ENCODE results near the gene ATAD3A. TPM values are rescaled to one million over a fixed set of nuclear protein-coding genes. Genes with fewer than 3 reads are reported as not detected.

Gene ATAD3A
- polyA plus RNA-seq, 1 of the 3 experiments (the other 2 are of a cell fraction), result 40.2 TPM

DNA sequence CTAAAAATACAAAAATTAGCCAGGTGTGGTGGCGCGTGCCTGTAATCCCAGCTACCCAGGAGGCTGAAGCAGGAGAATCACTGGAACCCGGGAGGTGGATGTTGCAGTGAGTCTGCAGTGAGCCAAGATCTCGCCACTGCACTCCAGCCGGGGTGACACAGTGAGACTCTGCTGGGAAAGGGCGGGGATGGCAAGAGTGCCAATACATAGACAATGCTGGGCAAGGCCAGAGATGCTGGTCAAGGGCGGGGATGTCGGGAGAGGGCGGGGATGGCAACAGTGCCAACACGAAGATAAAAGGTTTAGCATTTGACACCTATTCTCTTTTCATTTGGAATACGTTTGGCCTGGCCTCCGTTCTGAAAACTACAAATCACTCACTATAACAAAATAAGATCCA, 51.7 kb downstream of the ATAD3A start:
- 93% methylated on average over 12 of the region's 12 CpGs for WGBS (ENCODE audit: low lambda C conversion rate)
- no peak overlapping the region for H3K4me3 ChIP-seq (ENCODE audit: low read depth in 2 of 2, low read length in 1 of 2)
- H3K36me3 ChIP-seq (replicated peaks in 1 of 2; ENCODE audit: control insufficient read depth in 1 of 2, insufficient read depth in 2 of 2, low read length in 1 of 2), result peaks cover 21 to 40% of the 10 kb centered on the region in 2 experiments
- peaks cover 2% of the 10 kb centered on the region for H3F3A ChIP-seq (replicated peaks; ENCODE audit: insufficient read depth)
- no peaks in the 10 kb centered on the region for H3K9me2 ChIP-seq
- no peaks in the 10 kb centered on the region for H3K4me1 ChIP-seq (ENCODE audit: control insufficient read depth in 1 of 2, insufficient read depth in 2 of 2, low read depth in 1 of 2, low read length in 1 of 2)
- H3K9me3 ChIP-seq, result no peaks in the 10 kb centered on the region
- ChIA-PET CTCF (no interaction called here), POLR2A (no interaction called here)
- H3K79me2 ChIP-seq (ENCODE audit: insufficient read depth), result peaks cover 86% of the 10 kb centered on the region
- H3K27ac ChIP-seq (ENCODE audit: low read depth in 2 of 2, low read length in 1 of 2), result no peak overlapping the region
- H2AFZ ChIP-seq (ENCODE audit: low read depth), result no peak overlapping the region
- peaks cover 46% of the 10 kb centered on the region for H4K20me1 ChIP-seq (ENCODE audit: insufficient read depth)
- no peak overlapping the region for H3K9ac ChIP-seq
- H3K4me2 ChIP-seq, result no peak overlapping the region
- H3K27me3 ChIP-seq (ENCODE audit: insufficient read depth), result no peaks in the 10 kb centered on the region
- no peak for DNase-seq
- TF ChIP-seq RAD21 (IDR thresholded peaks at IDR 0.05; ENCODE audit: low read length), result no peak

DNA sequence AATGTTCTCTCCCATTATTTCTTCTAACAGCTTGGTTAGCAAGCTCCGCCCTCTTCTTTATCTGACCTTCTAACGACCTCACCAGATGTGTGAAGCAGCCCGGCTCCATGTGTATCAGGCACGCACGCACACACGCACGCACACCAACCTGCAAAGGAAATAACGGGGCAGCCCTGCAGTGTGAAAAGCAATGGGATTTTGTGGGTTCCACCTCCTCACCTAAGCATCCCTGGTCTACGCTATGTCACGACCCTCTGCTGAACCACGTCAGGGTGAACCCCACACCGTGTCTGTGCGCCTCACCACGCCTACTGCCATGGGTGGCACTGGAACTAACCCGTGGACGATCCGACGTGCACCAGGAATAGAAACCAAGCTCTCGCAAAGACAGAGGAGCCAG, 52.3 kb downstream of the ATAD3A start:
- Histone ChIP-seq H3K79me2 (ENCODE audit: insufficient read depth) (peaks cover 92% of the 10 kb centered on the region), H2AFZ (ENCODE audit: low read depth) (no peak overlapping the region), H3K36me3 (replicated peaks in 1 of 2; ENCODE audit: control insufficient read depth in 1 of 2, insufficient read depth in 2 of 2, low read length in 1 of 2) (peaks cover 21 to 35% of the 10 kb centered on the region in 2 experiments), H3K9me2 (no peaks in the 10 kb centered on the region), H3K9ac (no peak overlapping the region), H3K4me1 (ENCODE audit: control insufficient read depth in 1 of 2, insufficient read depth in 2 of 2, low read depth in 1 of 2, low read length in 1 of 2) (no peaks in the 10 kb centered on the region), H3K4me2 (no peak overlapping the region), H4K20me1 (ENCODE audit: insufficient read depth) (peaks cover 52% of the 10 kb centered on the region), H3K27me3 (ENCODE audit: insufficient read depth) (no peaks in the 10 kb centered on the region), H3K27ac (ENCODE audit: low read depth in 2 of 2, low read length in 1 of 2) (no peak overlapping the region), H3K4me3 (ENCODE audit: low read depth in 2 of 2, low read length in 1 of 2) (no peak overlapping the region), H3F3A (replicated peaks; ENCODE audit: insufficient read depth) (peaks cover 8% of the 10 kb centered on the region), H3K9me3 (no peaks in the 10 kb centered on the region)
- 94% methylated on average over 13 of the region's 19 CpGs for WGBS (ENCODE audit: low lambda C conversion rate)
- ChIA-PET POLR2A (no interaction called here), CTCF (no interaction called here)
- TF ChIP-seq CHD2 (IDR thresholded peaks at IDR 0.05; ENCODE audit: low read length, partially characterized antibody) (no peak), ZBTB33 (IDR thresholded peaks at IDR 0.05; ENCODE audit: borderline replicate concordance, low read depth) (no peak), EZH2phosphoT487 (IDR thresholded peaks at IDR 0.05; ENCODE audit: borderline replicate concordance, low read depth) (no peak), FOSL2 (IDR thresholded peaks at IDR 0.05; ENCODE audit: borderline replicate concordance, low read depth) (no peak), MAX (IDR thresholded peaks at IDR 0.05; ENCODE audit: low read depth) (no peak), TEAD4 (IDR thresholded peaks at IDR 0.05; ENCODE audit: borderline replicate concordance, insufficient read depth) (no peak), PBX3 (IDR thresholded peaks at IDR 0.05) (no peak)
- no peak for DNase-seq
